SU-DHL-6 (cell line): ENCODE measurements around the gene CCM2.

ENCODE experiments used
- H2AFZ ChIP-seq: fragments of 200-600 bp; sonication (generic); 2 replicates; pipeline ENCODE4 v1.6.1; 2014; ENCODE audit warnings: low read depth, mild to moderate bottlenecking, moderate library complexity, mixed read lengths, antibody characterized with exemption, low read length; ENCODE audit not compliant: severe bottlenecking
- H3F3A ChIP-seq: fragments of 200-600 bp; shearing (Covaris generic); 2 replicates; pipeline ENCODE4 v1.6.0; 2016; ENCODE audit warnings: antibody characterized with exemption, mild to moderate bottlenecking; ENCODE audit not compliant: insufficient read depth
- H3K27ac ChIP-seq: fragments of 200-600 bp; sonication (generic); 2 replicates; pipeline ENCODE4 v1.5.1; 2016; ENCODE audit warnings: low read depth, mild to moderate bottlenecking, low read length, moderate library complexity, mixed read lengths
- H3K27me3 ChIP-seq: fragments of 200-600 bp; sonication (generic), shearing (Covaris generic); 2 replicates; pipeline ENCODE4 v1.6.0; 2014; ENCODE audit warnings: mild to moderate bottlenecking, low read length
- H3K36me3 ChIP-seq: fragments of 200-600 bp; sonication (generic); 2 replicates; pipeline ENCODE4 v1.6.1; 2014; ENCODE audit warnings: mild to moderate bottlenecking, low read length, mixed read lengths
- H3K4me2 ChIP-seq: fragments of 300-600, 200-600 bp; shearing (Covaris generic), sonication (generic); 2 replicates; pipeline ENCODE4 v1.6.0; 2014; ENCODE audit warnings: low read length, low read depth, mild to moderate bottlenecking; ENCODE audit not compliant: poor library complexity, severe bottlenecking
- H3K4me3 ChIP-seq: fragments of 200-600 bp; sonication (generic); 2 replicates; pipeline ENCODE4 v1.5.1; 2014; ENCODE audit warnings: antibody characterized with exemption, low read length, mild to moderate bottlenecking, mixed read lengths; ENCODE audit not compliant: insufficient read depth, poor library complexity, severe bottlenecking
- H3K79me2 ChIP-seq: fragments of 200-600 bp; sonication (generic); 2 replicates; pipeline ENCODE4 v1.6.1; 2014; ENCODE audit warnings: mild to moderate bottlenecking, low read length, moderate library complexity; ENCODE audit not compliant: insufficient read depth
- H3K9ac ChIP-seq: fragments of 200-600 bp; sonication (generic); 2 replicates; pipeline ENCODE4 v1.7.0; 2014; ENCODE audit warnings: mild to moderate bottlenecking, low read length
- H3K9me2 ChIP-seq: fragments of 200-600 bp; sonication (generic); replicated peaks from 2 replicates; pipeline ENCODE4 v1.6.1; 2014; ENCODE audit warnings: low read length; ENCODE audit not compliant: insufficient read depth
- H3K9me3 ChIP-seq: fragments of 200-600 bp; sonication (generic); 2 replicates; pipeline ENCODE4 v1.6.1; 2014; ENCODE audit warnings: low read length, mixed read lengths; ENCODE audit not compliant: insufficient read depth
- H4K20me1 ChIP-seq: fragments of 200-600 bp; sonication (generic); 2 replicates; pipeline ENCODE4 v1.6.1; 2014; ENCODE audit warnings: low read depth, mild to moderate bottlenecking, antibody characterized with exemption, low read length, moderate library complexity, mixed read lengths
- CTCF ChIP-seq: fragments of 200-600 bp; sonication (generic); IDR thresholded peaks from one replicate; pipeline ENCODE4 v1.5.1; 2017; ENCODE audit warnings: antibody characterized with exemption, mild to moderate bottlenecking, low read length, moderate library complexity; ENCODE audit not compliant: insufficient read depth, poor library complexity, severe bottlenecking
- EZH2phosphoT487 ChIP-seq: fragments of 200-600 bp; sonication (generic), shearing (Covaris generic); conservative IDR thresholded peaks from 2 replicates; pipeline ENCODE4 v1.6.1; 2018; ENCODE audit warnings: mild to moderate bottlenecking, antibody characterized with exemption, low read length, moderate library complexity, mixed read lengths

The CCM2 gene

GRCh38 chr7:44972562-44972961 is 27.4 kb upstream of the CCM2 start:
- Histone ChIP-seq H3K27me3 (no peaks in the 10 kb centered on the region), H2AFZ (no peak overlapping the region), H3K9me2 (no peaks in the 10 kb centered on the region), H3K9ac (no peak overlapping the region), H3K79me2 (peaks cover 14% of the 10 kb centered on the region), H3K9me3 (no peaks in the 10 kb centered on the region), H3K4me2 (no peak overlapping the region), H3K36me3 (no peaks in the 10 kb centered on the region), H4K20me1 (no peaks in the 10 kb centered on the region), H3F3A (no peaks in the 10 kb centered on the region), H3K4me3 (no peak overlapping the region), H3K27ac (no peak overlapping the region)
- no peak for TF ChIP-seq EZH2phosphoT487
- no peak for TF ChIP-seq CTCF

GRCh38 chr7:44973610-44974401 is 26.2 kb upstream of the CCM2 start:
- H3K4me2 ChIP-seq = no peak overlapping the region
- no peaks in the 10 kb centered on the region for H3K9me2 ChIP-seq
- no peak overlapping the region for H3K9ac ChIP-seq
- H2AFZ ChIP-seq = no peak overlapping the region
- H3K79me2 ChIP-seq = peaks cover 26% of the 10 kb centered on the region
- TF ChIP-seq EZH2phosphoT487 = no peak
- peak; percentile 57 for TF ChIP-seq CTCF
- no peaks in the 10 kb centered on the region for H3K27me3 ChIP-seq
- H3F3A ChIP-seq = no peaks in the 10 kb centered on the region
- H4K20me1 ChIP-seq = no peaks in the 10 kb centered on the region
- H3K9me3 ChIP-seq = no peaks in the 10 kb centered on the region
- no peak overlapping the region for H3K4me3 ChIP-seq
- H3K36me3 ChIP-seq = no peaks in the 10 kb centered on the region
- H3K27ac ChIP-seq = no peak overlapping the region

GRCh38 chr7:44974549-44974948 is 25.5 kb upstream of the CCM2 start:
- no peaks in the 10 kb centered on the region for H3K9me3 ChIP-seq

More at GRCh38 chr7:44974549-44974948, 25.5 kb upstream of the CCM2 start:
- Histone ChIP-seq H3K79me2 (peaks cover 27% of the 10 kb centered on the region), H3K9ac (no peak overlapping the region), H3F3A (peaks cover 5% of the 10 kb centered on the region), H3K4me3 (no peak overlapping the region), H3K4me2 (no peak overlapping the region), H3K27me3 (no peaks in the 10 kb centered on the region), H3K36me3 (no peaks in the 10 kb centered on the region), H4K20me1 (no peaks in the 10 kb centered on the region), H3K27ac (no peak overlapping the region), H2AFZ (no peak overlapping the region), H3K9me2 (no peaks in the 10 kb centered on the region)
- TF ChIP-seq EZH2phosphoT487 (no peak), CTCF (no peak)
